OCI-LY7 (cell line): Measurements from ENCODE around the gene GAS1.

Experiments
- EZH2phosphoT487 ChIP-seq: fragments of 200-600 bp; sonication (generic); IDR thresholded peaks from 2 replicates; pipeline ENCODE4 v1.6.1; 2018; ENCODE audit warnings: low read depth, borderline replicate concordance, mild to moderate bottlenecking, mixed run types, antibody characterized with exemption, low read length, moderate library complexity, mixed read lengths
- TF ChIP-seq, protein P1 (sequence below): fragments of 200-600 bp; sonication (generic); conservative IDR thresholded peaks from 2 replicates; pipeline ENCODE4 v1.5.1; 2014; ENCODE audit warnings: mild to moderate bottlenecking, antibody characterized with exemption, low read length, moderate library complexity, mixed read lengths

DNA sequence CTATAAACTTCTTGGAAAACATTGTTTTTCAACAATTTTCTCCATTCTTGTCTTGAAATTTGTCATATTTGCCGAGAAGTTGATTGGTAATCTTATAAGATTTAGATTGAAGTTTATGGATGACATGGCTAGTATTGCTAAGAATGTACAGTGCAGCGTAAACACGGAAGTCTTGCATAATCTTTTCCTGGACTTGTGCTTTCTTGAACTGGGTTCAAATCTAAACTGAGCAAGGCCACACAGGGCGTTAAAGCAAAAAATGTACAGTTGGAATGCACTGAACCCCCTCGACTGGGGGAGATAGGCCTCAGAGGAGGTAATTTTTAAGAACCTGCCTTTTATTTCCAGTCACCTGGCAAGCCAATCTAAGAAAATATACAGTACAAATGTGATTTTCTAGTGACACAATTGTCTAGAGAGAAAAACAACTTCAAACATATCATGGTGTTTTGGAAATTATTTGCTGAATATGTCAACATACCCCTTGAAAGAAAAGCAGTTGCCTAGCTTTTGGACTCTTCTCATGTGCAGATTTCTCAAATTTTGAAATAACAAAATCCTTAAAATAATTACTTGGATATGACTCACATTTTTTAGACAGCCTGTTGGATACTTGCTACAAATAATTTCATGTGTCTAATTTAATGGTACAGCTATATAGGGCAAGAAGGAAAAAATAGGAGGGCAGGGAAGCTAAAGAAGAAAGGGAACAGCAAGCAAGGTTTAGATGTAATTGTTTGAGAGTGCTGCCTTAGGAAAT is 18.5 kb upstream of the GAS1 start:
- TF ChIP-seq, protein P1, sequence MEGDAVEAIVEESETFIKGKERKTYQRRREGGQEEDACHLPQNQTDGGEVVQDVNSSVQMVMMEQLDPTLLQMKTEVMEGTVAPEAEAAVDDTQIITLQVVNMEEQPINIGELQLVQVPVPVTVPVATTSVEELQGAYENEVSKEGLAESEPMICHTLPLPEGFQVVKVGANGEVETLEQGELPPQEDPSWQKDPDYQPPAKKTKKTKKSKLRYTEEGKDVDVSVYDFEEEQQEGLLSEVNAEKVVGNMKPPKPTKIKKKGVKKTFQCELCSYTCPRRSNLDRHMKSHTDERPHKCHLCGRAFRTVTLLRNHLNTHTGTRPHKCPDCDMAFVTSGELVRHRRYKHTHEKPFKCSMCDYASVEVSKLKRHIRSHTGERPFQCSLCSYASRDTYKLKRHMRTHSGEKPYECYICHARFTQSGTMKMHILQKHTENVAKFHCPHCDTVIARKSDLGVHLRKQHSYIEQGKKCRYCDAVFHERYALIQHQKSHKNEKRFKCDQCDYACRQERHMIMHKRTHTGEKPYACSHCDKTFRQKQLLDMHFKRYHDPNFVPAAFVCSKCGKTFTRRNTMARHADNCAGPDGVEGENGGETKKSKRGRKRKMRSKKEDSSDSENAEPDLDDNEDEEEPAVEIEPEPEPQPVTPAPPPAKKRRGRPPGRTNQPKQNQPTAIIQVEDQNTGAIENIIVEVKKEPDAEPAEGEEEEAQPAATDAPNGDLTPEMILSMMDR: no peak
- TF ChIP-seq EZH2phosphoT487: no peak
